HG03354 (cell line): ENCODE data around the gene ACTN1.

Source experiments
- ATAC-seq: cut with Tn5 transposase; IDR thresholded peaks from one replicate; pipeline ENCODE4 v1.9.1; 2021; ENCODE audit warnings: mild to moderate bottlenecking; ENCODE audit not compliant: unreplicated experiment, poor library complexity, severe bottlenecking

The ACTN1 gene

GRCh38 chr14:68971411-68972035 lies 7.6 kb downstream of the ACTN1 start:
- ATAC-seq = no peak

GRCh38 chr14:68970736-68971135 lies 8.4 kb downstream of the ACTN1 start:
- ATAC-seq = no peak

- ATAC-seq = no peak
Observed at GRCh38 chr14:68970038-68970612, 9.0 kb downstream of the ACTN1 start.

DNA sequence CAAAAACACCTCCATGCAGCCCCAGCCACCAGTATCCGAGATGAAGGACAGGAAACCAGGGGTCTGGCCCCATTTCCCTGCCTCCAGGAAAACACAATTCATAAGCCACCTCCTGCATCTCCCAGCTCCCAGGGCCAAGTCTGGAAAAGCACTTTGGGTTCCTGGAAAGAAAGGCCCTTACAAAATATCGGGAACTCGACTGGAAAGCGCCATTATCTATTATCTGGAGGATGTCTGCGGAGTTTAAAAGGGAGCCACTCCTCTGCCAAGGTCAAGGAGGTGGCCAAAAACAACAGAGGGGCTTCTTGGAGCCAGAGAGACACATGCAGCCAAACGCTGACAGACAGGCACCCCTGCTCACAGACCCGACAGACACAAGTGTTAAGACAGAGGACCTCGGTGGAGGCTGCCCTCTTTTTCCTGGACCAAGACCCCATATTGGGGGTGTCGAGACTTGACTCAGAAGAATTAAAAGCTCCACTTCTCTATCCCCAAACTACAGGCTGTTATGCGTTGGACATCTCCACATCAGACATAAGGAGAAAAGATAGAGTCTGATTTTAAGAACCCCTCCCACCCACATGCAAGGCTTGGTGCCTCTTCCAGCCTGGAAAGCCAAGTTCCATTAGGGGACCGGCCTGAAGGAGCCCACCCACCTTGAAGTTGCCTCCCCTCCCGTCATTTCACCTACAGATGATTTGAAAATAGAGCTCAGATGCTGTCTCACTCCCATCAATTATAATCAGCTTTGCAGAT lies 9.6 kb downstream of the ACTN1 start:
- ATAC-seq = no peak

DNA sequence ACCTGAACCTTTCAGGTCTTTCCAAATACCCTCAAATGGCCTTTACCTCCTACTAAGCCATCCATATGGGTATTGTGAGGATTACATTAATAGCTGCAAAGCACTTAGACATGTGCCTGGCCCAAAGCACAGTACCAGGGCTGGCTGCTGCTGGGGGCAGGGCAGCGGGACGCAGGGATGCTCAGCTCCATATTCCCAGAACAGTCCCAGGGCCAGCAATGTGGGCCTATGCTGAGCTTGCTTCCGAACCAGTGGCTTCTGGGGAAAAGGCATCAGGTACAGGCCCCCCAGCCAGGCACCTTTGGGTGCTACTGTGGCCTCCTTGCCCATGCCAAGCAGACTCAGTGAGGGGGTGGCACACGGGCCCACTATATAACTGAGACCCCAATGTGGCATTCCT lies 10.4 kb downstream of the ACTN1 start:
- no peak for ATAC-seq

GRCh38 chr14:68968051-68968450 lies 11.1 kb downstream of the ACTN1 start:
- ATAC-seq = no peak

DNA sequence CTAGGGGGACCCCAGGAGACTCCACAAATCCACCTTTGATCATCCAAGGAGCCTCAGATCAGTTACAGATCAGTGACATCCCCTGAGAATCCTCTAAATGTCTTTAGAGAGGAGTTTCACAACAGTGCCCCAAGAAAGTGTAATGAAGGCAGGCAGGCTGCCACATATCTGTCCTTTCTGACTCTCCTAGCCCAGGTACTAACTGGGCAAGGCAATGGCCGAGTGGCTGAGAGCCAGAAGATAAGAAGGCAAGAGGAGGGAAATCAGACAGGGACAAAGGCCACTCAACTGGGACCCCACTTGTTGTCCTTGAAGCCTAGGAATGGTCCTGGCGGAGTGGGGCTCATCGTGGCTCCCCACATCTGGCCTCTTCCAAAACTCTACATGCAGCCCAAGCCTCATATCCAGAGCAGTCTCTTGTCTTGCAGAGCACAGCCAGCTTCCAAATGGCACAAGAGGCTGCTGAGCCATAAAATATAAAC lies 11.6 kb downstream of the ACTN1 start:
- ATAC-seq = no peak

DNA sequence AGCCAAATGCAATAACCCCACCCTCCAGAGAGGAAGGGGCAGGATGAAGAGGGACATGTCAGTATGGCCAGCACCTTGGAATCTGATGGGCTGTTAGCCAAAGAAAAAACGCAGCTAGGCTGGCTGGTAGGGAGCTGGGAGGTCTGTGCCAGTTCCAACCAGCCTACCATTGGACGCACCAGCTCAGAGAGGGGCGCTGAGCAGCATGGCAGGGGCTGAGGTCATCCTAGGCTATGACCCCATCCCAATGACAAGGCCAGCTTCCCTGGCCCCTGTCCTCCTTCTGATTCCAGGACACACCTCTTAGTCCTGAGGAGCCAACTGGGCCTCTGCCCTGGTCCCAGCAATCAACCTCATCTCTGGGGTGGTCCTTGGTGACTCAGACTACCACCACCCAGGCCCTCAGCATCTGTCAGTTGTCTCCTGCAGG lies 12.2 kb downstream of the ACTN1 start:
- no peak for ATAC-seq

DNA sequence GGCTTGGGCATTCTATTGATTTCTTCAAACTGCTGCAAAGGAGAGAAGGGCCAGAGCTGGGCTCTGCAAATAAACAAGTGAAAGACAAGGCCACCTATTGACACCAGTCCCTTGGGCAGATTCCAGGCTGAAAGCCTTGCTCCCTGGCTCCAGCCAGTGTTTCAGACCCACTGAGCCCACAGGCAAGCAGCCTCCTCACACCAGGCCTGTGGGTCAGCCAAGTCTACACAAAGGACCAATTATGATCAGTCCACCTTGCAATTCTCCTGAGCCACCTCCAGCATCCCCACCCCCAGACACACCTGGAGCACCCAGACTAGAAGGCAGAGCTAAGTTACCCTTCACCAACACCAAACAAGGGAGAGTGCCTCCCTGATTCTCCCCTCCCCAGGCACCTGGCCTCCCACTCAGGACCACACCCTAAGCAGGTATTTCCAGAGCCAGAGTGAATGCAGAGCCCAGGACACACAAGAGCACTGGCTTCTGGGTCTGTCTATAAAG lies 13.8 kb downstream of the ACTN1 start:
- ATAC-seq = no peak

DNA sequence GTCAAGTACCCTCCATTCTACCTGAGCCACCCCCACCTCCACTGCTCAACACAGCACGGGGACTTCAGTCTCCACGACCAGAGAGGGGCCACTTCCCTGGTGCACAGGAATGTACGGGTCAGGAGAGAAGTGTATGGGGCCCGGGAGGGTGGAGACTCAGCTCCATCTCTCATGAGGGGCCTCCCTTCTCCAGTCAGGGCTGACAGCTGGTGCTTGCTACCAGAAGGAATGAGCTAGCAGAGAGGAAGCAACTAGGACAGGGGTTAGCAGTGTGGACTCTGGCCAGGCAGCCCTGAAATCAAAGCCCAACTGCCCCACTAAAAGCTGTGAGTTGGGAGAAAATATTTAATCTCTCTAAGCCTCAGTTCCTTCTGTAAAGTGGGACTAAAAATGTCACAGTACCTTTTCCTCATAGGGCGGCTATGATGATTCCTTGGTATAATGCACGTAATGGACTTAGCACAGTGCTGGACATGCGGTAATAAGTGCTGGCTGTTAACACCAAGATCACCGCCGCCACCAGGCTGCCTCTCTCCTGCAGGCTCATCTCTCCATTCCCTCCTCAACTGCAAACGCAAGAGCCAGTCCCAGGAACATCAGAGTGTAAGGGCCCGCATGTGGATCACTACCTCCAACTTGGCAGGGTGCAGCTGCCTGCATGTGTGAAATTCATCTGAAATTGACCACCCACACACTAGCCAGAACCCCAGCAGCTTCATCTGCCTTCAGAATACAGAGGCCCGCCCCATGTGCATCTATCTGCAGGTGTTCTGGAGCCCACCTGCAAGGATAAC lies 14.6 kb downstream of the ACTN1 start:
- ATAC-seq = no peak

- no peak for ATAC-seq
Observed at GRCh38 chr14:68962681-68963080, 16.4 kb downstream of the ACTN1 start.

DNA sequence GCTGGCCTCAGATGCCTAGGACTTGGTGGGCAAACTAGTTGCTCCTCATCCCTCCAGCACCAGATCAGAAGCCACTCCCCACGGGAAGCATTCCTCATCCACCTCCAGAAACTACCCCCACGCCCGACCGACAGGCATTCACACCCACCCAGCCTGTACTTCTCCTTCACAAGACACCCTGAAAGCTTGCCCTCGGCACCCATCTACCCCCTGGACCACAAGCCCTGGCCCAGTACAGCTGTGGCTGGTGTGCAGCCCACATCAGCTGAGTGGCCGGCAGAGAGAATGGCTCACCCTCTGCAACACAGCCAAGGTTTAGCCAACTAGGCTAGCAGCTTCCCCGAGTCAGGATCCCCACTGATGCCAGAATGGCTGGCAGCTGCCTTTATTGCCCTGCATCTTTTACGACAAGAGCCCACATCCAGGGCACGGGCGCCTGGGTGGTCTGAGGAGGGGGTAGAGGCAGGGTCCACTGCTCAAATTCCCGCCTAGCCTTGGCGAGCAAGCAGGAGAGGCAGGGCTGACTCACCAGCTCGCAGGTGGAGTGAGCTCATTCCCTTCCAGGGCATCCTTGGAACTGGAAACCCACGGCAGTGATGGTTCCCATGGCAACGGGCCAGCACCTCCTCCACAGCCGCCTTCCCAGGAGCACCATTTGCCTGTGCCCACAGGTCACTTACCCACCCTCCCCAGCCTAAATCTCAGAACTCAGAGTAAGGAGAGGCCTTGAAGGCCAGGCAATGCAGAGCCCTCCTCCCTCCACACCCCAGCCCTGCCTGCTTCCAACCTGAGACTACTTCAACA lies 17.1 kb downstream of the ACTN1 start:
- ATAC-seq = no peak

- ATAC-seq = no peak
Observed at GRCh38 chr14:68961361-68961760, 17.7 kb downstream of the ACTN1 start.

- no peak for ATAC-seq
Observed at GRCh38 chr14:68960123-68960522, 19.0 kb downstream of the ACTN1 start.

GRCh38 chr14:68959035-68959434 lies 20.1 kb downstream of the ACTN1 start:
- ATAC-seq = no peak

GRCh38 chr14:68958553-68958952 lies 20.5 kb downstream of the ACTN1 start:
- no peak for ATAC-seq

GRCh38 chr14:68957775-68958174 lies 21.3 kb downstream of the ACTN1 start:
- no peak for ATAC-seq

DNA sequence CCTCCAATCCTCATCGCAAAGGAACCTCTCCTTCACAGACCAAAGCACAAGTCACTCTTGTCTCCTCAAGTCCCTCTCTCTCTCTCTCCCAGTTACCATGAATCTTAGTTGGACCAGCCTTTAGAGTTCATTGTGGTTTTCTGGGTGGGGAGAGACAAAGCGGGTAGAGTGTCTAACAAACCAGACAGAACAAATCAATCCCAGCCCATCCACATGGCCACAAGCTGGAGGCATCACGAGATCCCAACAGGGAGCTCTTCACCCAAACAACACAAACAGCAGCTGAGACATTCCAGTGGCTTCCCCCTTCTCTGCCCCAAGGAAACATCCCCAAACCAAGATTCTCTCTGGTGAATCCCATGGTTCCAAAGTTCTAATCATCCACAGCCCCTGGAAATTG lies 22.4 kb downstream of the ACTN1 start:
- ATAC-seq = no peak

GRCh38 chr14:68955851-68956179 lies 23.3 kb downstream of the ACTN1 start:
- ATAC-seq = no peak
